HepG2 (cell line): ENCODE measurements around the gene GSX1. TPM values are rescaled to one million over a fixed set of nuclear protein-coding genes. Genes with fewer than 3 reads are reported as not detected.

Experiments
- ARHGAP35 ChIP-seq: sonication (generic); formaldehyde crosslinking; IDR thresholded peaks from 2 replicates; pipeline ENCODE4 v1.9.0; 2022; ENCODE audit warnings: mild to moderate bottlenecking, inconsistent platforms, moderate library complexity, missing genetic modification reagents, borderline replicate concordance
- BCLAF1 ChIP-seq: fragments of 450-650 bp; IDR thresholded peaks from 2 replicates; pipeline ENCODE4 v1.6.1; 2017; ENCODE audit warnings: mild to moderate bottlenecking
- GLMP ChIP-seq: sonication (generic); formaldehyde crosslinking; IDR thresholded peaks from 2 replicates; pipeline ENCODE4 v1.9.0; 2021; ENCODE audit warnings: missing genetic modification reagents, mild to moderate bottlenecking, borderline replicate concordance
- KMT2B ChIP-seq: IDR thresholded peaks from 2 replicates; pipeline ENCODE4 v1.6.1; 2016; ENCODE audit warnings: missing genetic modification reagents, missing compliant biosample characterization
- NFE2 ChIP-seq: sonication (generic); formaldehyde crosslinking; IDR thresholded peaks from 2 replicates; pipeline ENCODE4 v1.4.0; 2020; ENCODE audit warnings: missing genetic modification reagents
- REST ChIP-seq, 2 experiments: IDR thresholded peaks; 2 replicates each; pipeline ENCODE4 v1.6.1; 2011 to 2012; ENCODE audit warnings: low read length in 2 of 2, borderline replicate concordance in 1 of 2, low read depth in 1 of 2, mild to moderate bottlenecking in 1 of 2, moderate library complexity in 1 of 2
- ZNF546 ChIP-seq: sonication (generic); formaldehyde crosslinking; conservative IDR thresholded peaks from 2 replicates; pipeline ENCODE4 v1.8.1; 2023; ENCODE audit warnings: mild to moderate bottlenecking, missing genetic modification reagents
- polyA plus RNA-seq, 8 experiments: library from polyadenylated mRNA; depleted of rRNA in 3 of 8; stranded (reverse) in 7 of 8; unstranded in 1 of 8; fragments of >200 nt; fragmentation: Illumina TruSeq in 4 of 8; extraction: Trizol in 4 of 8; gene quantifications; 2 replicates each; pipeline versions ENCODE4 v1.2.1 to v1.2.3, GENCODE V29; 2011 to 2016; ENCODE audit warnings: low read depth in 4 of 8, missing spikeins in 1 of 8, mixed read lengths in 1 of 8; ENCODE audit not compliant: insufficient read depth in 1 of 8
- total RNA-seq, 5 experiments: library from RNA; depleted of rRNA; stranded (reverse); fragments of >200 nt; fragmentation: Illumina TruSeq; extraction: Trizol; gene quantifications; 2 replicates each; pipeline ENCODE4 v1.2.3, GENCODE V29; 2016; ENCODE audit warnings: low read depth in 1 of 5

GSX1 gene
- total and polyA plus RNA-seq, 2 of the 13 experiments (the other 11 are each of a cell fraction or from before 2014, with no cell fraction given) = not detected

GRCh38 chr13:27808851-27809550 lies 16.7 kb downstream of the GSX1 start (continued):
- TF ChIP-seq BCLAF1 (no peak), ZNF546 (CRISPR knock-in tag) (no peak), NFE2 (CRISPR knock-in tag) (no peak), GLMP (CRISPR knock-in tag) (no peak), KMT2B (no peak), REST (IDR thresholded peaks at IDR 0.05; ENCODE audit: borderline replicate concordance in 1 of 2, low read depth in 1 of 2, low read length in 2 of 2) (no peak), ARHGAP35 (no peak)
- TF ChIP-seq, all 625 proteins: peak for 0
